Suprapubic skin (tissue), 4 donors: ENCODE measurements around the gene MAGEC2. TPM values are rescaled to one million over a fixed set of nuclear protein-coding genes. Genes with fewer than 3 reads are reported as not detected.

Experiments
- DNase-seq, 2 donors: peaks; one replicate each; pipeline ENCODE4 v3.0.0-alpha.2; 2019; ENCODE audit warnings: low spot score in 2 of 2
- H3K27ac ChIP-seq: fragments of 200-600 bp; sonication (generic); one replicate; pipeline ENCODE4 v1.5.1; 2019
- H3K27me3 ChIP-seq: fragments of 200-600 bp; sonication (generic); one replicate; pipeline ENCODE4 v1.5.1; 2019
- H3K36me3 ChIP-seq: fragments of 200-600 bp; sonication (generic); one replicate; pipeline ENCODE4 v1.5.1; 2019
- H3K4me1 ChIP-seq: fragments of 200-600 bp; sonication (generic); one replicate; pipeline ENCODE4 v1.5.1; 2019
- H3K4me3 ChIP-seq: fragments of 200-600 bp; sonication (generic); one replicate; pipeline ENCODE4 v1.5.1; 2019; ENCODE audit warnings: mild to moderate bottlenecking
- H3K9me3 ChIP-seq: fragments of 200-600 bp; sonication (generic); one replicate; pipeline ENCODE4 v1.5.1; 2019
- CTCF ChIP-seq, 2 donors: fragments of 200-600 bp in 1 of 2; fragments of 450-650 bp in 1 of 2; sonication (generic) in 1 of 2; IDR thresholded peaks; one replicate each; pipeline ENCODE4 v1.5.1; 2016 to 2019; ENCODE audit warnings: antibody characterized with exemption in 2 of 2, mild to moderate bottlenecking in 1 of 2, moderate library complexity in 1 of 2
- EP300 ChIP-seq: sonication (generic); formaldehyde crosslinking; IDR thresholded peaks from one replicate; pipeline ENCODE4 v1.6.1; 2017; ENCODE audit warnings: antibody characterized with exemption
- POLR2A ChIP-seq, 2 donors: fragments of 450-650 bp; IDR thresholded peaks; one replicate each; pipeline ENCODE4 v1.6.1; 2017; ENCODE audit warnings: antibody characterized with exemption in 2 of 2, mild to moderate bottlenecking in 2 of 2, moderate library complexity in 2 of 2
- POLR2AphosphoS5 ChIP-seq, 3 donors: sonication (generic); formaldehyde crosslinking; IDR thresholded peaks; one replicate each; pipeline ENCODE4 v1.6.1; 2017; ENCODE audit warnings: antibody characterized with exemption in 3 of 3
- WGBS: methylation state at CpG from one replicate; pipeline ENCODE4 v1.1.5; 2018; 5-methylcytosine and 5-hydroxymethylcytosine counted together
- total RNA-seq, 4 donors: library from RNA; depleted of rRNA; stranded (reverse); fragments of >200 nt; gene quantifications; one replicate each; pipeline ENCODE4 v1.1.0, GENCODE V29; 2016

Gene MAGEC2
- total RNA-seq, 4 donors from 2014 or later, result not detected

- H3K36me3 ChIP-seq, result no peaks in the 10 kb centered on the region
- WGBS, result 89% methylated on average over 3 of the region's 4 CpGs
- no peak for DNase-seq
Observed at GRCh38 chrX:142244568-142244967, 39.5 kb upstream of the MAGEC2 start.

DNA sequence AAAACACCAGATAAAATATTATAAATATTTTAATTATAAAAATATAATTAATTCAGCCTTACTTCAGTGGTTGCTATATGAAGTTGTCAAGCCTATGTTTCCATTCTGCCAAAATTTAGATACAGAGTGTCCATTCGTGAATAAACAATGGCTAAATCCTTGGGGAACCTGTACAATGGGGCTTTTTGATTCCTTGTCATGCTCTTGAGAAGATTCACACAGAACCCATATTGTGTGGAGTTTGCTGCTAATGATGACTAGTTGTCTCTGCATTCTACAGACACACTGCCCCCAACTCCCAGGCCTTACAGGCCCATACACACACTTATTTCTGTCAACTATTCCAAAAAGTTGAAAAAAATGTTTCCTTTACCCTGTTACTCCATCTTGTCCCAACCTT, 33.4 kb upstream of the MAGEC2 start:
- Histone ChIP-seq H3K4me1 (no peaks in the 10 kb centered on the region), H3K4me3 (no peak overlapping the region), H3K9me3 (no peaks in the 10 kb centered on the region), H3K27me3 (no peaks in the 10 kb centered on the region), H3K36me3 (no peaks in the 10 kb centered on the region), H3K27ac (no peak overlapping the region)
- DNase-seq, result no peak
- TF ChIP-seq EP300, result no peak
- no peak for TF ChIP-seq CTCF (IDR thresholded peaks at IDR 0.05)
- no peak for TF ChIP-seq POLR2A (IDR thresholded peaks at IDR 0.05)
- no peak for TF ChIP-seq POLR2AphosphoS5 (IDR thresholded peaks at IDR 0.05)
- WGBS, result 68% methylated on average over 1 of the region's 1 CpG

More at GRCh38 chrX:142244568-142244967, 39.5 kb upstream of the MAGEC2 start:
- no peak for TF ChIP-seq POLR2A (IDR thresholded peaks at IDR 0.05)
- no peak for TF ChIP-seq POLR2AphosphoS5 (IDR thresholded peaks at IDR 0.05)
- no peak for TF ChIP-seq EP300
- no peak for TF ChIP-seq CTCF (IDR thresholded peaks at IDR 0.05)
- no peaks in the 10 kb centered on the region for H3K27me3 ChIP-seq
- H3K4me3 ChIP-seq, result no peak overlapping the region
- no peak overlapping the region for H3K27ac ChIP-seq
- no peaks in the 10 kb centered on the region for H3K4me1 ChIP-seq
- no peaks in the 10 kb centered on the region for H3K9me3 ChIP-seq

GRCh38 chrX:142233400-142233799, 28.3 kb upstream of the MAGEC2 start:
- no peak overlapping the region for H3K4me3 ChIP-seq
- no peaks in the 10 kb centered on the region for H3K36me3 ChIP-seq
- H3K4me1 ChIP-seq, result no peaks in the 10 kb centered on the region
- no peaks in the 10 kb centered on the region for H3K9me3 ChIP-seq
- 31% methylated on average over 1 of the region's 1 CpG for WGBS
- no peak for DNase-seq
- no peak overlapping the region for H3K27ac ChIP-seq
- TF ChIP-seq EP300, result no peak
- no peak for TF ChIP-seq CTCF (IDR thresholded peaks at IDR 0.05)
- TF ChIP-seq POLR2AphosphoS5 (IDR thresholded peaks at IDR 0.05), result no peak
- TF ChIP-seq POLR2A (IDR thresholded peaks at IDR 0.05), result no peak
- no peaks in the 10 kb centered on the region for H3K27me3 ChIP-seq

- WGBS, result 56% methylated on average over 4 of the region's 4 CpGs
Observed at GRCh38 chrX:142214081-142214480, 9.0 kb upstream of the MAGEC2 start.

DNA sequence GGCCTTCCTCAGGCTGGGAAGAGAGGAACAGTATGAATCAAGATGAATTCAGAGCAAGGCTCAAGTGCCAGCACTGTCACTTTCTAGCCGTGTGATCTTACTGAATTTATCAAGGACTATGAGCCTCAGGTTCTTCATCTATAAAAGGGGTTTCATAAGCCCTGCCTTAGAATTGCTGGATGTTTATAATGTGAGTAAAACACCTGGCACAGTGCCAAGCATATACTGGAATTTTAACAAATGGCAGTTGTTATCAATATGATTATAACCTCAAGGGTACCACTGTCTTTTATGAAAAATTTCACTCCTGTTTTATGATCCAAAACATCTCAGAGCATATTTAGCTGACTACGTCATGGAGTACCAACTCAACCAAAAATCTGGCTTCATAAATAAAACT, 4.0 kb downstream of the MAGEC2 start:
- TF ChIP-seq EP300, result no peak
- TF ChIP-seq POLR2A (IDR thresholded peaks at IDR 0.05), result no peak
- no peak for TF ChIP-seq CTCF (IDR thresholded peaks at IDR 0.05)
- no peak for TF ChIP-seq POLR2AphosphoS5 (IDR thresholded peaks at IDR 0.05)
- 76% methylated on average over 2 of the region's 2 CpGs for WGBS

More at GRCh38 chrX:142214081-142214480, 9.0 kb upstream of the MAGEC2 start:
- no peak for DNase-seq
- H3K4me3 ChIP-seq, result no peak overlapping the region
- H3K36me3 ChIP-seq, result no peaks in the 10 kb centered on the region
- H3K27me3 ChIP-seq, result no peaks in the 10 kb centered on the region
- no peak overlapping the region for H3K27ac ChIP-seq
- no peaks in the 10 kb centered on the region for H3K4me1 ChIP-seq
- no peaks in the 10 kb centered on the region for H3K9me3 ChIP-seq
- TF ChIP-seq POLR2A (IDR thresholded peaks at IDR 0.05), result no peak
- TF ChIP-seq CTCF (IDR thresholded peaks at IDR 0.05), result no peak
- no peak for TF ChIP-seq POLR2AphosphoS5 (IDR thresholded peaks at IDR 0.05)
- TF ChIP-seq EP300, result no peak

More for the DNA sequence above, 4.0 kb downstream of the MAGEC2 start:
- H3K4me1 ChIP-seq, result no peaks in the 10 kb centered on the region
- H3K27me3 ChIP-seq, result no peaks in the 10 kb centered on the region
- no peak overlapping the region for H3K27ac ChIP-seq
- no peak overlapping the region for H3K4me3 ChIP-seq
- no peaks in the 10 kb centered on the region for H3K9me3 ChIP-seq
- H3K36me3 ChIP-seq, result no peaks in the 10 kb centered on the region
- DNase-seq, result no peak
